Mononuclear cell (primary cell): Measurements from ENCODE around the gene KCNAB1. TPM values are rescaled to one million over a fixed set of nuclear protein-coding genes. Genes with fewer than 3 reads are reported as not detected.

Experiments
- H3K27me3 ChIP-seq: 2 replicates; pipeline ENCODE4 v1.6.0; 2011; ENCODE audit warnings: low read length, control low read depth; ENCODE audit not compliant: insufficient read depth
- H3K4me1 ChIP-seq: 2 replicates; pipeline ENCODE4 v1.5.1; 2011; ENCODE audit warnings: mild to moderate bottlenecking, low read length, control low read depth; ENCODE audit not compliant: insufficient read depth
- H3K4me3 ChIP-seq: 2 replicates; pipeline ENCODE4 v1.5.1; 2011; ENCODE audit warnings: mild to moderate bottlenecking, low read length, moderate library complexity
- H3K9me3 ChIP-seq: 2 replicates; pipeline ENCODE4 v1.5.1; 2011; ENCODE audit warnings: low read depth, mild to moderate bottlenecking, control low read depth, low read length
- total RNA-seq: library from RNA; depleted of rRNA; stranded (reverse); fragments of >200 nt; gene quantifications from one replicate; pipeline ENCODE4 v1.2.3, GENCODE V29; 2012

KCNAB1 gene
- total RNA-seq, 1 donor, result not detected

DNA sequence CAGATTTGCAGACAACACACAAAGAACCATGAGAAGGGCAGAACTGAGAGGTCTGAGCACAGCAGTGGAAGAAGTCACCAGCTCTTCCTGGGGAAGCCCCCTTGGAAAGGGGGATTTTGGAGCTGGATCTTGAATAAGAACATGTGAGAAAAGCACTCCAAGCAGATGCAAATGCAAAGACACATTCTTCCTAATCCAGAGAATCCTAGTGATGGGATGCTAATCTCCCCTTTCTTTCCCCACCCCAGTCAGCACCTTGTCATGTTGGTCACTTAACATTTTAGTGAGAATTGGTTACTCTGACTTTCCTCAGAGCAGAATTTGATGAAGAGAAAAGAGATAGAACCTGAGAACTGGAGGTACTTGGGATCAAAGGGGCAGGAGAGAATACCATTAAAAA lies 286.0 kb downstream of the KCNAB1 start:
- H3K4me1 ChIP-seq, result no peaks in the 10 kb centered on the region
- no peaks in the 10 kb centered on the region for H3K27me3 ChIP-seq
- no peak overlapping the region for H3K4me3 ChIP-seq
- no peaks in the 10 kb centered on the region for H3K9me3 ChIP-seq

DNA sequence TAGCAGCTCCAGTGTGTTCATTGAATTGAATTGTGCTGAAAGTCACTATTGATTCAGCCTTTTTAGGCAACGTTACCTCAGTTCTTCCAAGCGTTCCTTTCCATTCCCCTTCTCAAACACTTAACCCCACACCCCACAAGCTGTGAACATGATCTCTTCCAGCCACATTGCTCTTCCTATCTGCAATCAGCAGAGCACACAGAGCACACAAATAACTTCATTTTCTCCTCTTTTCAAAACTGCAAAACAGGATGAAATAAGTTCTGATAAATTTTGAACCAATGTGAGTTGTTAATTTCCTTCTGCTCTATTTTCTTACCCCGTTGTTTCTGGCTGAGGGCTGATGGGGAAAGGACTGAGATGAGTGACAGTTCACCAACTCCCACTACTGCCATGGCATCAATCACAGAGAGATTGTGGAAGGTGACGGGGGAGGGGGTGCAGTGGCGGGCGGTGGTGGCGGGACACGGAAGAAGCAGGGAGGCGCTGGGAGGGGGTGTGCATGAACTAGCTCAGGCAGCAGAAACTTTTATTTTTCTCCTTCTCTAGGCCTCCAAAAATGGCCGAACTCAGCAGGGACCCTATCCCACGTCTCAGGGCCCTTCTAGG lies 287.3 kb downstream of the KCNAB1 start:
- no peaks in the 10 kb centered on the region for H3K9me3 ChIP-seq
- no peaks in the 10 kb centered on the region for H3K4me1 ChIP-seq
- no peak overlapping the region for H3K4me3 ChIP-seq
- no peaks in the 10 kb centered on the region for H3K27me3 ChIP-seq

DNA sequence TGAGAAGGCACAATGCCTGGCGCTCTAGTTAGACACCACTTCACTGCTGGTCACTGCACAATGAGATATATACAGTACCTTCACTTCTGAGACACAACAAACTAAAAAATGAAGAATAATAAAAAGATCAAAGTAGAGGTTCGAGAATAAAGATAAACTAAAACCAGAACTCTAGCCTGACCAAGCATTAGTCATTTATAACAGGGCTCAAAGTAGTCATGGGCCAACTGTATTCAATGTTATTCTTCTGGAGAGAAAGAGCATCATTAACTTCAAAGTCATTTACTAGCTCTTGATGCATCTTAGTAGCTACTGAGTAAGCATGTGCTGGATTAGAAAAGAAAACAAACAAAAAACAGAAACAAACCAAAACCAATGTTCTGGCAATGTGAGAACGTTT lies 289.3 kb downstream of the KCNAB1 start:
- no peaks in the 10 kb centered on the region for H3K4me1 ChIP-seq
- H3K4me3 ChIP-seq, result no peak overlapping the region
- H3K9me3 ChIP-seq, result no peaks in the 10 kb centered on the region
- no peaks in the 10 kb centered on the region for H3K27me3 ChIP-seq

DNA sequence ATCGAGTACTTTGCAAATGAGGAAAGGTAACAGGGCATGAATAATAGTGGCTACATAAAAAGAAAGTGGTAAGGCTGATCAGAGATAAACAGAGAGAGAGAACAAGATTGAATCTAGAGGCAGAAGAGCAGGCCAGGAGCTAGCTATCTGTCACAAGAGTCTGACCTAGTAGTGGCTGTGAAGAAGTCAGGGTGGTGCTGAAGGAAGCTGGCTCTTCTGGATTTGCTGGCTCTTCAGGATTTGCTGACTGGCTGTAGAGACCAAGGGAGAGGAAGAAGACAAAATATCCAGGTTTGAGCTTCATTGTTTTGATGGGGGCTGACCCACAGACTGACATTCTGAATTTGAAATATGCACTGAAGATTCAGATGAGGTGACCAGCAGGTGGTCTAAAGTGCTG lies 292.2 kb downstream of the KCNAB1 start:
- Histone ChIP-seq H3K9me3 (no peaks in the 10 kb centered on the region), H3K4me3 (no peak overlapping the region), H3K4me1 (no peaks in the 10 kb centered on the region), H3K27me3 (no peaks in the 10 kb centered on the region)

DNA sequence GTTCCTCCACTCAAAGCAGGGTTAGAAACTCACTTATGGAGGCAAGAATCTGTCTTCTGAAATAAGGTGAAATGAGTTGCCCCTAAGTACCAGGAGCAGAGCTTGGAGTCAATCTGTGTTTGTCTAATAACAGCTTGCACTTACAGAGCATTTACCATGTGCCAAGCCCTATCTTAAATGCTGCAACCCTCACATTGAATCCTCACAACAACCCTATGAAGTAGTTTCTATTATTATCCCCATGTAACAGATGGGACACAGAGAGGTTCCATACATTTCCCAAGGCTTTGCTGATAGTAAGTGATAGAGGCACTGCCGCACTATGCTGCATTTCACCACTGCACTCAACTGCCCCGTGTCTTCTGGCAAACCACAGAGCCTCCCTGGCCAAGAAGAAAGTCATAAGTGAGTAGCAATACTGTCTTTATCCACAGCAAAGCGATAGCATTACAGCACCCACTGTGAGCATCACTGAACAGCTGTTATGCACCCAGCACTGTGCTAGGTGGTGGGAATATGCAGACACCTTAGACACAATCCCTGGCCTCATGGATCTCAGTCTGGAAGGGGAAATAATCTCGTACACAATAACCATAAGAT lies 293.0 kb downstream of the KCNAB1 start:
- Histone ChIP-seq H3K4me1 (no peaks in the 10 kb centered on the region), H3K27me3 (no peaks in the 10 kb centered on the region), H3K9me3 (no peaks in the 10 kb centered on the region), H3K4me3 (no peak overlapping the region)

DNA sequence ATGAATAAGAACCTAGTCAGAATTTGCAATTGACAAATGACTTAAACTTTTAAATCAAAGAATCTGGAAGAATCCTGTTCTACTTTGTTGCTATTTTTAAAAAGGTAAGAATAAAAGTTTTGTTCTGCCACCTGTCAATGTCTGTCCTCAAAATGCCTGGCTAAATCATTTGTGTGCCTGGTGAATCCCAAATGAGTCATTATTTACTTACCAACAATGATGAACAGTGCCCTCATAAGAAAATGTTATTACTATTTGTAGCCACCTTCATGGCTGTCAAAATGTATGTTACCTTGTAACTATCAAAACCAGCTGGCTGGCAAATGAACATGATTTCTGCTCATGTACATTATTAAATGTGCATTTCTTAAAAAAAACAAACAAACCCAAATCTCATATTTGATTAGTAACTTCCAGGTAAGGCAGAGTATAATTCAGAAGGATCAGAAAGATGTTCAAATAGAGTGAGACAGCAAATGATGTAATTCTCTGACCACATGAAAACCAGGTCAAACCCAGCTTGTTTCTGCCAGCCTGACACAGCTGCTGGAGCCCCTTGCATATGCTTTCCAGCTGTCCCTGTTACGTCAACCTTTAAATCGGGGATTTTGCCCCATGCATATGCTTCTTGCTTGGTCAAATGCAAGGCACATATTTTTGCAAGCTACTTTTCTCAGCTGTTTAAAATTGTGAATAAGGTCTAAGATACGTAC lies 296.6 kb downstream of the KCNAB1 start:
- Histone ChIP-seq H3K4me3 (no peak overlapping the region), H3K4me1 (no peaks in the 10 kb centered on the region), H3K9me3 (no peaks in the 10 kb centered on the region), H3K27me3 (no peaks in the 10 kb centered on the region)

DNA sequence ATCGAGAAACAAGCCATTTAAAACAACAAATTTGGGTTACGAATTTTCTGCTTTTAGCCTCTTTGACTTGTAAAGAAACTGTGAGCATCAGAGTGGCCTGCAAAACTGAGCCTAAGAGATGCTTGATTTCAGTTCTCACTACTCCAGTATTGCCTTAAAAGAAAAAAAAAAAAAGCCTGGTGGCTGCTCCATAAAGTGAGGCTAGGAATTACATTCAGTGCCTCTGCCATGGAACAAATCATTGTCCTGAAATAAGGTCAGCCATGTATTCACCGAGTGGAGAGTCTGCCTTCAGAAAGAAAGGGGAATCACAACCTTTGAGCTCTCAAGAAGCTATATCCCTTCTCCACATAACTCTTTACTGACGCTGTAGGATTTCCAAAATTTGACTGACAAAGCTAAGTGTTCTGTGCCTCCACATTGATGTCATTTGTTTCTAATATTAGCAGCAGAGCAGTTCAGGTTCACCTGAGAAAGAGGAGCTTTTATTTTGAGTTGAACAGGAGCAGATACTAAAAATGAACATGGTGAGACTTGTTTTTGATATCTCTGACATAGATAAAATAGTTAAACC lies 297.3 kb downstream of the KCNAB1 start:
- no peaks in the 10 kb centered on the region for H3K4me1 ChIP-seq
- no peaks in the 10 kb centered on the region for H3K27me3 ChIP-seq
- no peaks in the 10 kb centered on the region for H3K9me3 ChIP-seq
- H3K4me3 ChIP-seq, result no peak overlapping the region

DNA sequence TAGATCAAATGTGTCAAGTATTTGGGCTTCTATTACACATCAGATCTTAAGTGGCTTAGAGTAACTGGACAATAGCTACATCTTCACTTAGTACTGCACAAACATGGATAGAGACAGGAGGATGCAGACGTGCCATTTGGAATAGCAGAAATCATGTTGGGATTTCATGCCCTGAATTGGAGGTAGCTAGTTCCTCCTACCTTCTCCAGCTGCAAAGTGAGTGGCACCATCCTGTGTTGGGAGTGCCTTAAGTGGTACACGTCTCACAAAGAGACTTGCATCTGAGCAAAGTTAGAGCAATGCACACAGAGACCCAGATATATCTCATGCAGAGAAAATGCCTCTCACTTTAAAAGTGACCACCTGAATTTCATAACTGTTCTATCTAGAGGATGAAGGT lies 298.1 kb downstream of the KCNAB1 start:
- H3K4me3 ChIP-seq, result no peak overlapping the region

DNA sequence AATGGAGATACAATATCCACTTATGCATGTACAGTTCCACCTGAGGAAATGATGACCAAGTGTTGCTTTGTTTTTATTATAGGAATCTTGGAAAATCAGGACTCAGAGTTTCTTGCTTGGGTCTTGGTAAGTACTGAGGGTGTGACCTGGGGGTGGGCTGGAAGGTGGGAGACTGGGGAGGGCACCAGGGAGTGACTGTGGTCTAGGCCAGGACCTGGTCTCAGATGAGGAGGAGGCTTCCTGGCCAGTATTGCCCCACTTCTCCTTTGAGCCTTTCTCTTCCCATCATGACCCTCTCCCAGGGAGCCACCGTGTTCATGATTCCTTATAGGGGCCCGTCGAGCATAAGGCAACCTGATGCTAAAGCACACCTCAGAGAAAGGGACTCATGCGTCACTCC lies 301.2 kb downstream of the KCNAB1 start:
- no peaks in the 10 kb centered on the region for H3K4me1 ChIP-seq

More for the DNA sequence above, 298.1 kb downstream of the KCNAB1 start:
- H3K9me3 ChIP-seq, result no peaks in the 10 kb centered on the region
- no peaks in the 10 kb centered on the region for H3K27me3 ChIP-seq
- H3K4me1 ChIP-seq, result no peaks in the 10 kb centered on the region

DNA sequence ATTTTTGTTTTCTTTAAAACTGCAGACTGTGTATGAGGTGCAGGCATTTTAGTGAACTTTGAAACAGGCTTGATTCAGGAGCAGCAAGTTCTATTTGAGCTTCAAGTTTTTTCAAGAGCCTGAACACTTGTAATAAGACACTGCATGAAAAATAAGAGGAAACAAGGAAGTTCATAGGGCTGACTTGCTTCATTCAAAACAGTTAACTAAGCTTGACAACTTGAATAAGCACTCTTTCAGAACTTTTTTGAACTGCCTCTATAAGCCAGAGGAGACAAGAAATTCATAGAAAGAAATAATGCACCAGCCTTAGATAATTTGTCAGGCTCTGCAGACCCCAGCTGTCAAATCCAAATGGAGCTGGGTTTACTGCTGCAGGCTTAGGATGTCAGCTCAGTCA lies 304.4 kb downstream of the KCNAB1 start:
- H3K9me3 ChIP-seq, result no peaks in the 10 kb centered on the region
- no peak overlapping the region for H3K4me3 ChIP-seq
- no peaks in the 10 kb centered on the region for H3K4me1 ChIP-seq
- H3K27me3 ChIP-seq, result no peaks in the 10 kb centered on the region

More for the DNA sequence above, 301.2 kb downstream of the KCNAB1 start:
- no peak overlapping the region for H3K4me3 ChIP-seq
- H3K27me3 ChIP-seq, result no peaks in the 10 kb centered on the region
- H3K9me3 ChIP-seq, result no peaks in the 10 kb centered on the region

DNA sequence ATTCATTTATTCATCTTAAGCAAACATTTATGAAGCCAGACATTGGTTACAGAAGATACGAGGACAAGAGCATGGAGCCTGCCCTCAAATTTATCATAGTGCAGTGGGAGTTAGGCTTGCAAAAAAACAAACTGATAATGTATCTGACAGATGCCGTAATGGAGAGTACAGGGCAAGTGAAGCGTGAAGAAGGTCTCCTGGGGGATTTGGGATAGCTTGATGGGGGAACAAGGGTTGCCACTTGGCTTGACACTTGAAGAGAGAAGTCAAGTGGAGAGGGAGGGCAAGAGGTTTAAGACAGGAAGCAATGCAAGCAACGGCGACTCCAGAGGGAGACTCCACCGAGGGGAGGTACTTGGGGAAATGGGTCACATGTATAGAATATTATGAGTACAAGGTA lies 305.3 kb downstream of the KCNAB1 start:
- Histone ChIP-seq H3K9me3 (no peaks in the 10 kb centered on the region), H3K27me3 (no peaks in the 10 kb centered on the region)

DNA sequence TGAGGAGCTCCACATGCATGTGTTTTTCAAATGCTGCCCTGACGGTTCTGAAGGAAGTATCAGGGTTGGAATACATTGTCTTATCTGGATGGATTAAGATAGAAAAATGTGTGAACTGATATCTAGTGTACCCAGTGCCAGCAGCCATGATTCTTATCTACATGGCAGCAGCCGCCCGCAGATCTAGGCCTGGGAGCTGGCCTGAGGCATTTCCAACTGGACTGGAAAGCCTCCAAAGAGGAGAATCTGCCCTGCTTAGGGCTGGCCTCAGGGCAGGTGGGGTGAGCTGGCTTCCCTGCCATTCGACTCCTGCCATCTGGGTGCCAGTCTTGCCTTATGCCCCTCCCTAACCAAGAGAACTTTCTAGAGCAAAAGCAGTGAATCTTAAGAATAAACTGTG lies 308.7 kb downstream of the KCNAB1 start:
- H3K27me3 ChIP-seq, result no peaks in the 10 kb centered on the region
- no peaks in the 10 kb centered on the region for H3K9me3 ChIP-seq
- H3K4me3 ChIP-seq, result no peak overlapping the region
- no peaks in the 10 kb centered on the region for H3K4me1 ChIP-seq

More for the DNA sequence above, 305.3 kb downstream of the KCNAB1 start:
- Histone ChIP-seq H3K4me1 (no peaks in the 10 kb centered on the region), H3K4me3 (no peak overlapping the region)

DNA sequence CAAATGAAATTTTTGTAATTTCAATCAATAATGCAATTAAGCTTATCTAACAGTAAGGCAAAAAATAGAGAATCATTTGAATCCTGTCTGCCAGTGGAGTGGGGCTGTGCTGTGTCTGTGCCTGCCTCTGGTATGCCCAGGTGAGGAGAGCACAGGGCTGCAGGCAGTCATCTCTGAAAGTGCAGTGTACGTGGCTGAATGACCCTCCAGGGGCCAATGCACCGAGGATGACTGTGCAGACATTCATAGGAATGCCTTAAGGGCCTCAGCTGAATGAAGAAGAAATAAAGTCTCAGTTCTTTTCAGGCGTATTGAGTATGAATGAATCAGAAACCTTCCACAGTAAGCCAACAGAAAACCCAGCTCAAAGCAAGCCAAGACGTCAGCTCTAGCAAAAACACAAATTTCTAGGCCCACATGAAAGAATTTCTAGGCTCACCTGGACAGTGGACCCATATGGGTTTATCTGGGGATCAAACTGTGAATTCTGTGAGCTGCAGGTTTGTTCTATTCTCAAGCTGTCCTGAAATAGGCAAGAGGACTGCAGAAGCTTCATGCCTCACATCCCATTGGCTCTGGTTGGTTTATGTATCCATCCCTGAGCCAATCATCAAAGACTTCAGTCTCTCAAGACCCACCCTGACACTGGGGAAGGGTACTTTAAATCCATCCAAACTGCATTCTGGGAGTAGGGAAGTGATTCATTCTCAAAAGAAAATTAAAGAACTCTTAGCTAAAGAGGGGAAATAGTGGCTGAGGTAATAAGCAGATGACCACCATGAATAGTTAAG lies 311.2 kb downstream of the KCNAB1 start:
- no peaks in the 10 kb centered on the region for H3K27me3 ChIP-seq
- no peaks in the 10 kb centered on the region for H3K4me1 ChIP-seq
- H3K4me3 ChIP-seq, result no peak overlapping the region

DNA sequence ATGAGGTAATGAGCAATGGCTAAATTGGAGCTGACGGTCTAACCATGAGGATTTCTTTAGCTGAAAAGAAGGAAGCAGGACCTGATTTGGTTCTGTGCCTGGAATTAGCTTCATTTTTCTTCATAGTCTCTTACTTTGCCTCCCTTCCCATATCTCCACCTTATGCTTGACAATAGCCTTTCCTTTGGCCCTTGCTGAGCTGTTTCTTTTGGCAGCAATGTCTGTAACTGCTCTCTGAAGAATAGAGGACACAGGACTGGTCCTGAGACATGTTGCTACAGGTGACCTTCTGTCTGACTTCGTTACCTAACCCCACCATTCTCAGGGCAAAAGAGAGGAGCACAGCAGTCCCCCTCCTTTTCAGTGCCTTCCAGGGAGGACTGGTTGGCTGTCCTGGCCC lies 312.2 kb downstream of the KCNAB1 start:
- no peaks in the 10 kb centered on the region for H3K4me1 ChIP-seq
- no peak overlapping the region for H3K4me3 ChIP-seq
- H3K27me3 ChIP-seq, result no peaks in the 10 kb centered on the region
- H3K9me3 ChIP-seq, result no peaks in the 10 kb centered on the region

More for the DNA sequence above, 311.2 kb downstream of the KCNAB1 start:
- H3K9me3 ChIP-seq, result no peaks in the 10 kb centered on the region

DNA sequence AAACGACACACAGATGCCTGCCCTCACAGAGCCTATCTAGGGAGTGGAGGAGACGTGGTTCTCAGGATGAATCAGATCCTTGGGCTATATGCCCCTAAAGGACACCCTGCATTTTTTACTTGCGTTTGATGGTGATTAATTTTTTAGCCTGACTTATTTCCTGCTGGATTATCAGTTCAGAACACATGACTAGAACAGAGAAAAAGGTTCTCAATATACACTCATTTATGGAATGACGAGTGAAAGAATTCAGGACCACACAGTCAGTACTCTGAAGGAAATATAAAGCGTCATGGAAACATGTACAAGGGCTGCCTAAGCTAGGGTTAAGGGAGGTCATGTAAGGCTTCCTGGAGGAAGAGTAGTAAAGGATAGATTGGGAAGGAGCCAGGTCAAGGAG lies 312.8 kb downstream of the KCNAB1 start:
- Histone ChIP-seq H3K4me3 (no peak overlapping the region), H3K4me1 (no peaks in the 10 kb centered on the region), H3K27me3 (no peaks in the 10 kb centered on the region), H3K9me3 (no peaks in the 10 kb centered on the region)
